Fibroblast of mammary gland (primary cell): Measurements from ENCODE around the gene OR10G6.
A peak's percentile ranks its signal among the peaks of the same experiment; 100 is the strongest.

Source experiments
- DNase-seq: peaks from one replicate; pipeline ENCODE4 v3.0.0-alpha.2; 2010; ENCODE audit warnings: low read depth
- H3K4me3 ChIP-seq: 2 replicates; pipeline ENCODE4 v1.5.1; 2011; ENCODE audit warnings: low read depth, mild to moderate bottlenecking, low read length, moderate library complexity; ENCODE audit not compliant: control insufficient read depth
- CTCF ChIP-seq: conservative IDR thresholded peaks from 2 replicates; pipeline ENCODE4 v1.5.1; 2011; ENCODE audit warnings: low read depth, low read length, inconsistent platforms; ENCODE audit not compliant: control insufficient read depth, insufficient read depth

Gene OR10G6

GRCh38 chr11:123979311-123979710, 15.7 kb downstream of the OR10G6 start:
- H3K4me3 ChIP-seq, result no peak overlapping the region
- no peak for TF ChIP-seq CTCF
- DNase-seq, result no peak

- no peak for TF ChIP-seq CTCF
- DNase-seq, result peak; percentile 2
- no peak within 1 kb of the TSS for H3K4me3 ChIP-seq
Observed at GRCh38 chr11:123977731-123978347, 17.1 kb downstream of the OR10G6 start, which contains the start of gene OR10S1. Gene OR10S1 (minus strand): TSS chr11:123977781. CDS start chr11:123977664, 117 bp downstream.

- TF ChIP-seq CTCF, result no peak
- no peak for DNase-seq
Observed at GRCh38 chr11:123976770-123977560, 18.0 kb downstream of the OR10G6 start.

GRCh38 chr11:123973816-123974215, 21.1 kb downstream of the OR10G6 start:
- peak; percentile 76 for DNase-seq
- H3K4me3 ChIP-seq, result no peak overlapping the region
- TF ChIP-seq CTCF, result no peak

More at GRCh38 chr11:123976770-123977560, 18.0 kb downstream of the OR10G6 start:
- H3K4me3 ChIP-seq, result no peak overlapping the region

- DNase-seq, result no peak
- no peak for TF ChIP-seq CTCF
Observed at GRCh38 chr11:123956752-123957151, 38.2 kb downstream of the OR10G6 start.

GRCh38 chr11:123945132-123945531, 49.8 kb downstream of the OR10G6 start:
- no peak for DNase-seq
- TF ChIP-seq CTCF, result no peak
- no peak overlapping the region for H3K4me3 ChIP-seq

More at GRCh38 chr11:123956752-123957151, 38.2 kb downstream of the OR10G6 start:
- no peak overlapping the region for H3K4me3 ChIP-seq
